HepG2 (cell line): ENCODE measurements around the gene CTSA. TPM values are rescaled to one million over a fixed set of nuclear protein-coding genes. Genes with fewer than 3 reads are reported as not detected.

Experiments
- ARHGAP35 ChIP-seq: sonication (generic); formaldehyde crosslinking; IDR thresholded peaks from 2 replicates; pipeline ENCODE4 v1.9.0; 2022; ENCODE audit warnings: mild to moderate bottlenecking, inconsistent platforms, moderate library complexity, missing genetic modification reagents, borderline replicate concordance
- DNMT3B ChIP-seq: conservative IDR thresholded peaks from 2 replicates; pipeline ENCODE4 v1.6.1; 2016; ENCODE audit warnings: missing biosample characterization, control low read depth
- E2F5 ChIP-seq: sonication (generic); formaldehyde crosslinking; conservative IDR thresholded peaks from 2 replicates; pipeline ENCODE4 v1.4.0; 2020; ENCODE audit warnings: missing genetic modification reagents
- FOXO4 ChIP-seq: sonication (generic); formaldehyde crosslinking; conservative IDR thresholded peaks from 2 replicates; pipeline ENCODE4 v1.8.1; 2023; ENCODE audit warnings: missing genetic modification reagents
- HDAC2 ChIP-seq: sonication (generic); formaldehyde crosslinking; IDR thresholded peaks from 2 replicates; pipeline ENCODE4 v1.4.0; 2020; ENCODE audit warnings: missing genetic modification reagents
- HNRNPH1 ChIP-seq: fragments of 200-400 bp; formaldehyde crosslinking; optimal IDR thresholded peaks from 2 replicates; pipeline ENCODE3; 2017; ENCODE audit warnings: mild to moderate bottlenecking, low read depth, low read length
- HOXA3 ChIP-seq: sonication (generic); formaldehyde crosslinking; IDR thresholded peaks from 2 replicates; pipeline ENCODE4 v1.5.0; 2020; ENCODE audit warnings: missing genetic modification reagents
- KAT8 ChIP-seq: IDR thresholded peaks from 2 replicates; pipeline ENCODE4 v1.6.1; 2016; ENCODE audit warnings: missing genetic modification reagents, missing compliant biosample characterization
- KDM1A ChIP-seq: IDR thresholded peaks from 2 replicates; pipeline ENCODE4 v1.6.1; 2016; ENCODE audit warnings: missing compliant biosample characterization
- MAZ ChIP-seq, 2 experiments: sonication (generic) in 1 of 2; formaldehyde crosslinking in 1 of 2; IDR thresholded peaks; 2 replicates each; pipeline versions ENCODE4 v1.5.0 to v1.6.1; 2012 to 2020; ENCODE audit warnings: low read depth in 2 of 2, mild to moderate bottlenecking in 2 of 2, borderline replicate concordance in 1 of 2, improper control_type of control experiment in 1 of 2, low read length in 1 of 2, missing genetic modification reagents in 1 of 2, moderate library complexity in 1 of 2
- MED1 ChIP-seq: sonication (generic); formaldehyde crosslinking; IDR thresholded peaks from 2 replicates; pipeline ENCODE4 v1.4.0; 2020; ENCODE audit warnings: missing genetic modification reagents
- NR1H2 ChIP-seq: sonication (generic); formaldehyde crosslinking; IDR thresholded peaks from 2 replicates; pipeline ENCODE4 v1.8.1; 2022; ENCODE audit warnings: low read depth, missing genetic modification reagents, borderline replicate concordance
- PAWR ChIP-seq: sonication (generic); formaldehyde crosslinking; IDR thresholded peaks from 2 replicates; pipeline ENCODE4 v1.4.0; 2020; ENCODE audit warnings: missing genetic modification reagents, mild to moderate bottlenecking, borderline replicate concordance
- SMAD9 ChIP-seq: sonication (generic); formaldehyde crosslinking; IDR thresholded peaks from 2 replicates; pipeline ENCODE4 v1.5.1; 2020; ENCODE audit warnings: mild to moderate bottlenecking, missing genetic modification reagents
- SNRNP70 ChIP-seq: fragments of 200-400 bp; formaldehyde crosslinking; IDR thresholded peaks from 2 replicates; pipeline ENCODE4 v1.6.1; 2017; ENCODE audit warnings: mild to moderate bottlenecking, low read depth, low read length, moderate library complexity
- SP5 ChIP-seq: IDR thresholded peaks from 2 replicates; pipeline ENCODE4 v1.6.1; 2016; ENCODE audit warnings: low read depth, borderline replicate concordance
- STAG1 ChIP-seq: sonication (generic); formaldehyde crosslinking; IDR thresholded peaks from 2 replicates; pipeline ENCODE4 v1.4.0; 2020; ENCODE audit warnings: missing genetic modification reagents
- YEATS4 ChIP-seq: sonication (generic); formaldehyde crosslinking; IDR thresholded peaks from 2 replicates; pipeline ENCODE4 v1.4.0; 2020; ENCODE audit warnings: missing genetic modification reagents, borderline replicate concordance
- YY1 ChIP-seq: IDR thresholded peaks from 2 replicates; pipeline ENCODE4 v1.6.1; 2011; ENCODE audit warnings: low read length, low read depth, moderate library complexity, mild to moderate bottlenecking; ENCODE audit not compliant: insufficient read depth, insufficient replicate concordance
- ZNF441 ChIP-seq: sonication (generic); formaldehyde crosslinking; IDR thresholded peaks from 2 replicates; pipeline ENCODE4 v1.7.0; 2021; ENCODE audit warnings: missing genetic modification reagents, borderline replicate concordance
- ZNF460 ChIP-seq: sonication (generic); formaldehyde crosslinking; IDR thresholded peaks from 2 replicates; pipeline ENCODE4 v1.5.1; 2020; ENCODE audit warnings: missing genetic modification reagents, mild to moderate bottlenecking, borderline replicate concordance
- ZNF501 ChIP-seq: sonication (generic); formaldehyde crosslinking; IDR thresholded peaks from 2 replicates; pipeline ENCODE4 v1.5.1; 2020; ENCODE audit warnings: mild to moderate bottlenecking, moderate library complexity, missing genetic modification reagents
- ZNF670 ChIP-seq: sonication (generic); formaldehyde crosslinking; IDR thresholded peaks from 2 replicates; pipeline ENCODE4 v1.8.0; 2022; ENCODE audit warnings: mild to moderate bottlenecking, missing genetic modification reagents, borderline replicate concordance
- ZNF761 ChIP-seq: sonication (generic); formaldehyde crosslinking; conservative IDR thresholded peaks from 2 replicates; pipeline ENCODE4 v1.4.0; 2020; ENCODE audit warnings: mild to moderate bottlenecking, missing genetic modification reagents
- ZNF777 ChIP-seq: sonication (generic); formaldehyde crosslinking; IDR thresholded peaks from 2 replicates; pipeline ENCODE4 v1.4.0; 2020; ENCODE audit warnings: missing genetic modification reagents
- polyA plus RNA-seq, 8 experiments: library from polyadenylated mRNA; depleted of rRNA in 3 of 8; stranded (reverse) in 7 of 8; unstranded in 1 of 8; fragments of >200 nt; fragmentation: Illumina TruSeq in 4 of 8; extraction: Trizol in 4 of 8; gene quantifications; 2 replicates each; pipeline versions ENCODE4 v1.2.1 to v1.2.3, GENCODE V29; 2011 to 2016; ENCODE audit warnings: low read depth in 4 of 8, missing spikeins in 1 of 8, mixed read lengths in 1 of 8; ENCODE audit not compliant: insufficient read depth in 1 of 8
- total RNA-seq, 5 experiments: library from RNA; depleted of rRNA; stranded (reverse); fragments of >200 nt; fragmentation: Illumina TruSeq; extraction: Trizol; gene quantifications; 2 replicates each; pipeline ENCODE4 v1.2.3, GENCODE V29; 2016; ENCODE audit warnings: low read depth in 1 of 5
- TF ChIP-seq, protein P1 (sequence below): IDR thresholded peaks from 2 replicates; pipeline ENCODE4 v1.6.1; 2012; ENCODE audit warnings: low read depth, low read length, improper control_type of control experiment

The CTSA gene
- total and polyA plus RNA-seq, 2 of the 13 experiments (the other 11 are each of a cell fraction or from before 2014, with no cell fraction given) = 202 to 231 TPM

GRCh38 chr20:45861221-45862075, 29.7 kb upstream of the CTSA start (continued):
- TF ChIP-seq HDAC2 (peak; percentile 64; the same call in 1 of the 2 replicates), SP5 (CRISPR knock-in tag) (peak; percentile 75), SNRNP70 (no peak), NR1H2 (CRISPR knock-in tag) (0 out of 2 replicates have a peak, but pooled peaks have one; percentile 44), ZNF501 (CRISPR knock-in tag) (0 out of 2 replicates have a peak, but pooled peaks have one; percentile 34), SMAD9 (CRISPR knock-in tag) (no peak), HNRNPH1 (no peak), MED1 (peak; percentile 41; the same call in 1 of the 2 replicates), ZNF761 (CRISPR knock-in tag) (peak; percentile 48; the same call in 1 of the 2 replicates), ARHGAP35 (CRISPR knock-in tag) (no peak), HOXA3 (peak; percentile 36; the same call in 1 of the 2 replicates), MAZ (IDR thresholded peaks at IDR 0.05; ENCODE audit: borderline replicate concordance, low read depth, low read length) (no peak), MAZ (CRISPR knock-in tag; IDR thresholded peaks at IDR 0.05; ENCODE audit: low read depth) (0 out of 2 replicates have a peak, but pooled peaks have one; percentile 39), YY1 (no peak), KAT8 (CRISPR knock-in tag) (peak; percentile 44; the same call in 1 of the 2 replicates), STAG1 (CRISPR knock-in tag) (no peak), DNMT3B (no peak), PAWR (CRISPR knock-in tag) (no peak), ZNF777 (CRISPR knock-in tag) (peak; percentile 22; the same call in 1 of the 2 replicates), ZNF441 (CRISPR knock-in tag) (no peak), FOXO4 (0 out of 2 replicates have a peak, but pooled peaks have one; percentile 52), E2F5 (CRISPR knock-in tag) (no peak), ZNF670 (CRISPR knock-in tag) (0 out of 2 replicates have a peak, but pooled peaks have one; percentile 52), YEATS4 (CRISPR knock-in tag) (0 out of 2 replicates have a peak, but pooled peaks have one; percentile 40), KDM1A (CRISPR knock-in tag) (peak; percentile 38; the same call in 1 of the 2 replicates), ZNF460 (CRISPR knock-in tag) (peak; percentile 60; the same call in 1 of the 2 replicates)
- TF ChIP-seq, protein P1, sequence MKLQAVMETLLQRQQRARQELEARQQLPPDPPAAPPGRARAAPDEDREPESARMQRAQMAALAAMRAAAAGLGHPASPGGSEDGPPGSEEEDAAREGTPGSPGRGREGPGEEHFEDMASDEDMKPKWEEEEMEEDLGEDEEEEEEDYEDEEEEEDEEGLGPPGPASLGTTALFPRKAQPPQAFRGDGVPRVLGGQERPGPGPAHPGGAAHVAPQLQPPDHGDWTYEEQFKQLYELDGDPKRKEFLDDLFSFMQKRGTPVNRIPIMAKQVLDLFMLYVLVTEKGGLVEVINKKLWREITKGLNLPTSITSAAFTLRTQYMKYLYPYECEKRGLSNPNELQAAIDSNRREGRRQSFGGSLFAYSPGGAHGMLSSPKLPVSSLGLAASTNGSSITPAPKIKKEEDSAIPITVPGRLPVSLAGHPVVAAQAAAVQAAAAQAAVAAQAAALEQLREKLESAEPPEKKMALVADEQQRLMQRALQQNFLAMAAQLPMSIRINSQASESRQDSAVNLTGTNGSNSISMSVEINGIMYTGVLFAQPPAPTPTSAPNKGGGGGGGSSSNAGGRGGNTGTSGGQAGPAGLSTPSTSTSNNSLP = no peak
